ENCODE results near the gene DERA.

- TF ChIP-seq CTCF (IDR thresholded peaks at IDR 0.05; ENCODE audit: borderline replicate concordance, extremely low read depth, low read length, poor library complexity, severe bottlenecking) (no peak), EZH2 (IDR thresholded peaks at IDR 0.05; ENCODE audit: borderline replicate concordance, low read depth, low read length, severe bottlenecking) (no peak)
Observed at GRCh38 chr12:15924956-15925355, 13.8 kb downstream of the DERA start.

Measured in DND-41 (cell line).